Stimulated activated CD8-positive, alpha-beta memory T cell treated with anti-CD3 and anti-CD28 coated beads, Interleukin-7, amount 100 ng/mL, for 24 hours (primary cell): ENCODE measurements around the gene KRT6A.
"Not testable (repeated sequence)": the region's sequence is repeated elsewhere in the genome, so short reads cannot be mapped to it uniquely, and the experiment has no call there.

Experiments used
- DNase-seq: peaks from one replicate; pipeline ENCODE4 v3.0.0-alpha.2; 2020; ENCODE audit warnings: low read depth

The KRT6A gene

GRCh38 chr12:52458861-52459260, 34.2 kb downstream of the KRT6A start:
- no peak for DNase-seq

- no peak for DNase-seq
Observed at GRCh38 chr12:52455821-52456220, 37.2 kb downstream of the KRT6A start.

DNA sequence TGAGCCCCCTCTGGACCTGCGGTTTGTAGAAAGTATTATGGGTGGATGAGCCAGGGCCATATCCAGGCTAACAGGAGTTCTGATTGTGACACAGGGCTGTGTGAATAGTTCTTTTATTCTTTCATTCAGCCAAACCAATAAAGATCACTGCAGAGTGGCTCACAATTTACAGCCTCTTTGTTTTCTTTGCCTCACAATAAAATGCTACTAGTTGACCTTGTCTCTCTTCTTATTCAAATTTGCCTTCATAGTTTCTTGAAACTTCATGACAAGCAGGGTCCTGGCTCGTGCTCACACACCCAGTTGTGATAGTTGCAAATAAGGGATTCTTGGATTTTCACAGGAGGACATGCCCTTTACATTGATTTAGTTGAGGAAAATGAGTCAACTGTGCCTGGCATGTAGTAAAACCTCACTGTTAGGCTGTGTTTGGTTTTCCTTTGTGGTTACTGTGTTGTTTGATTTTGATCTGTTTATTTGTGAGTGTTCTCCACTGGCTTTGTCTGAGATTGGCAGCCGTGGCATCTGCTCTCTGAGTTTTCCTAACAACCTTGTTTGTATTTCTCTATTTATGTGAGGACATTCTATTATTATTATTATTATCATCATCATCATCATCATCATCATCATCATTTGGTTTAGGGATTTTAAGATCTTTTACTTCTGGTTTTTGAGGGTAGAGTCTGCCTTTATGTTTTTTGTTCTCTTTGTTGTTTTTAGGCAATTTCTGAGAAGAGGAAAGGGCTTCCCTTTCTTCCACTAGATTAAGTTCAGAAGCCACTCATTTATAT, 38.5 kb downstream of the KRT6A start:
- no peak for DNase-seq

- no peak for DNase-seq
Observed at GRCh38 chr12:52452101-52452500, 41.0 kb downstream of the KRT6A start, which contains the start of gene KRT6B. Gene KRT6B (minus strand): TSS chr12:52452146. CDS start chr12:52452078, 68 bp downstream.

DNA sequence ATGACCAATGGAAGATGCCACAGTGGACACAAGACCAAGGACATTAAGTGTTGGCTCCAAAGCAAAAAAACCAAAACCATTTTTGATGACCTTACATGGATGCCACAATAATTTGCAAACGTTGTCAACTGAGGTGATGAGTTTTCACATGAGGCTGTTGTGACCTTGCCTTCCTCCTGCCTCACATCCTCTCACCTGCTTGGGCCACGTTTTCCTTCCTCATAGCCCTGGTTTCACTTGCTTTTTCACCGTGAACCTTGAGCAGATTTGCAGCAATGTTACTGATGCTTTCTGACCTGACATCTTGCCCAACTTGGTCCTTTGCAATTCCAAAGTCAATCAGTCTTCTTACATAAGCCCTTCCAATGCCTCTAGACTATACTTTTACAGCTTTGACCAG, 44.8 kb downstream of the KRT6A start:
- DNase-seq, result no peak

DNA sequence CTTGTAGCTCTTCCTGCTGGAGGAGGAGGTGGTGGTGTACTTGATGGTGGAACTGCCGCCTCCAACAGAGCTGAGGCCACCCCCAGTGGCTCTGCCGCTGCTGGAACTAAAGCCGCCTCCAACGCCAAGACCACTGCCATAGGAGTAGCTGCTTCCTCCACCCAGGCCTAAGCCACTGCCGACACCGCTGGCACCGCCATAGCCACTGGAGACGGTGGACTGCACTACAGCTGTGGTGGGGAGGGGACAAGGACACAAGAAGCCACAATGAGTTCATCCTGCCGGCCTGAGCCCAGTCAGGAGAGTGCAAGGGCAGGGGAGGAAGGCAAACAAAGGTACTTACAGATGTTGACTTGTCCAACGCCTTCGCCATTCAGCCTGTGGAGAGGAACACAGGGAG, 45.9 kb downstream of the KRT6A start:
- DNase-seq, result not testable (repeated sequence)

DNA sequence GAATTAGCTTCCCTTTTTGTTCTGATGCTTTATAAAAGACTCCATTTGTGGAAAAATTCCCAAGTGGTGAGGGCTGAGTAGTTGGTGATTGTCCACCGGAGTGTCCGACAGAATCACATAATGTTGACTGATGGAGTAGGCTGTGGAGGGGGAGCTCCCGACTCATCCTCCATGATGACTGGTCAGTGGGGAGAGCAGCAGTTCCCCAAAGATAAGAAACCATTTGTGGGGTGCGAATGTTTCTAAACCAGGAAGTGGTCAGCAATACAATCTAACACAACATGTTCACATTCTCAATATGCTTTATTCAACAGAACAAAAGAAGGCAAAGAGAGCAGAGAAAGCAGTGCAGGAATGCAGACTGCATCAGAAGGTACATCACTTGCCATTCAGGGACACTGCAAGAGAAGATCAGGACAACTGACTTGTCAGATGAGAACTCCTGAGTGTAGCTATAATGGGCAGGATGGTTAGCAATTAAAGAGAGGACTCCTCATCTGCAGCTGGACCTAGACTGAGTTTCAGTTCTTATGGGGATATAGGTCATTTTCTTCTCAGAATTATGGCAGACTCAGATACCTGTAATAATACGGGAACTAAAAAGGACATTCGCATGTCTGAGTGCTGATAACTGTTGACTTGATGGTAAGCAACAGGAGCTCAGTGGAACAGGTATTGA, 46.6 kb downstream of the KRT6A start:
- DNase-seq, result no peak

- DNase-seq, result no peak
Observed at GRCh38 chr12:52445876-52446275, 47.2 kb downstream of the KRT6A start.

- no peak for DNase-seq
Observed at GRCh38 chr12:52444647-52445595, 48.1 kb downstream of the KRT6A start.

DNA sequence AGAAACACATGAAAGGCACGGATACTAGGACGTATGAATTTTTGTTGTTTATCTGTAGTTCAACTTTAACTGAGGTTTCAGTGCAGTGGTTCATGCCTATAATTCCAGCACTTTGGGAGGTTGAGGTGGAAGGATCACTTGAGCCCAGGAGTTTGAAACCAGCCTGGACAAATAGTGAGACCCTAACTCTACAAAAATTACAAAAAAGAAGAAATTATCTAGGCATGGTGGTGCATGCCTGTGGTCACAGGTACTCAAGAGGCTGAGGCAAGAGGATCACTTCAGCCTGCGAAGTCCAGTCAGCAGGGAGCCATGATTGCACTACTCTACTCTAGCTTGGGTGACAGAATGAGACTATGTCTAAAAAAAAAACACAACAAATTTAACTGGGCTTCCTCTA, 49.1 kb downstream of the KRT6A start:
- no peak for DNase-seq

- DNase-seq, result no peak
Observed at GRCh38 chr12:52442600-52443061, 50.4 kb downstream of the KRT6A start.

DNA sequence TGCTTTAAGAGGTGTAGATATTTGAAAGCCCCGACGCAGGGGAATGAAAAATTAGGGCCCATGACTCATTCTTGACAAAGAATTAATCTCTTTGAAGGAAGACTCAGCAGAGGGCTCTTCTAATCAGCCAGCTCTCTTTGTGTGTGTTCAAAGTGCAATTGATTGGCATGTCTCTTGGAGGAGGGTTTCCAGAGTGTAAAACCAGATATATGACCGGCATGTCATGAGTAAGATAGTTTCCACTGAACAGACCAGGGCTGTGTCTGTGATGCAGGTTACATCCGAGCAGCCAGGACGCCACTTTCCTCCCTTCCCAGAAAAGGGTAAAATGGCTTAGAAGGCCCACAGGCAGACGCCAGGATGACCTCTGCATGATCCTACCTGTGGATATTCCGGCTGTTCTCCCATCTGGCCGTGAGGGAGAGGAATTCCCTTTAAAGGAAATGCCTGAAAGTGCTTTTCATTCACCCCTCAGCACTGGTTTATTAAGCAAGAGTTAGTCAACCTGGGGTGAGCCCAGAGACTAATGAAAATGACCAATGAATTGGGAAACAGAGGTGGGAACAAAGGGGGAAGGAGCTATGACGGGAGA, 51.6 kb downstream of the KRT6A start:
- no peak for DNase-seq

DNA sequence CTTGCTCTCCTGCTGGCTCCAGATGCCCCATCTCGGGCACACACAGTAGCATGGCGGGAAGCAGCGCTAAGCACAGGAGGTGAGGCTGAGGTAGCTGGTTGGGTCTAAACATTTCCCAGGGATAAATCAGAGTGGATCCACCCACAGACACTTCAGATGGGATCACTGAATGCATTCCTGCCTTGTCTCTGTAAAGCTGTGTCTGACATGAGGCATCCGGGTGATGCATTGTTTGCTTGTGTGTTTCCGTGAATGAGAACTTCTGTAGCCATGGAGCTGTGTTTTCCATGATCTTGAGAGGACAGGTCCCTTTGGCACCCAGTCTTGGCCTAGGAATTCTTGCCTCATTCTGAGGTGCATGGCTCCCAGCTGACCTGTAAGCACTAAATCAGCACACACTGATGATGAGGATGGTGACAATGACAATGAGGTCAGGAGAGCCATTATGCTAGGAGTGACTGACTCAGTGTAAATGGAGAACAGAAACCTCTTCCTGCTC, 52.2 kb downstream of the KRT6A start:
- DNase-seq, result no peak

DNA sequence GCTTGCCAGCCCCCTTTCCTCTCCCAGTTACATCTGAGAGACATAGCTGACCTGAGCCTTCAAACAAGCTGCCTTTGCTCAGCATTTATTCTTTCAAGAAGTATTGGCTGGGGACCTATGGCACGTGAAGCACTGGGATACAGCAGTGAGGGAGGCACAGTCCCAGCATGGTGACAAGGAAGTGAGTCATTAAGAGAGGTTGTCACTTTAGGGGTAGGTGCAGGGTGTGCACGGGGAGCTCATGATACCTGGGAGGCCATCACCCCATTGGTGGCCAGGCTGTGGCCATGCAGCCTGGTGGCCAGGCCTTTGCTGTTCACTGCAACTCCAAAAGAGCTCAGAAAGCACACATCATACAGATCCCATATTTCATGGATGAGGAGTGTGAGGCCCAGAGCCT, 53.2 kb downstream of the KRT6A start:
- DNase-seq, result no peak

- DNase-seq, result no peak
Observed at GRCh38 chr12:52439420-52439819, 53.6 kb downstream of the KRT6A start.

DNA sequence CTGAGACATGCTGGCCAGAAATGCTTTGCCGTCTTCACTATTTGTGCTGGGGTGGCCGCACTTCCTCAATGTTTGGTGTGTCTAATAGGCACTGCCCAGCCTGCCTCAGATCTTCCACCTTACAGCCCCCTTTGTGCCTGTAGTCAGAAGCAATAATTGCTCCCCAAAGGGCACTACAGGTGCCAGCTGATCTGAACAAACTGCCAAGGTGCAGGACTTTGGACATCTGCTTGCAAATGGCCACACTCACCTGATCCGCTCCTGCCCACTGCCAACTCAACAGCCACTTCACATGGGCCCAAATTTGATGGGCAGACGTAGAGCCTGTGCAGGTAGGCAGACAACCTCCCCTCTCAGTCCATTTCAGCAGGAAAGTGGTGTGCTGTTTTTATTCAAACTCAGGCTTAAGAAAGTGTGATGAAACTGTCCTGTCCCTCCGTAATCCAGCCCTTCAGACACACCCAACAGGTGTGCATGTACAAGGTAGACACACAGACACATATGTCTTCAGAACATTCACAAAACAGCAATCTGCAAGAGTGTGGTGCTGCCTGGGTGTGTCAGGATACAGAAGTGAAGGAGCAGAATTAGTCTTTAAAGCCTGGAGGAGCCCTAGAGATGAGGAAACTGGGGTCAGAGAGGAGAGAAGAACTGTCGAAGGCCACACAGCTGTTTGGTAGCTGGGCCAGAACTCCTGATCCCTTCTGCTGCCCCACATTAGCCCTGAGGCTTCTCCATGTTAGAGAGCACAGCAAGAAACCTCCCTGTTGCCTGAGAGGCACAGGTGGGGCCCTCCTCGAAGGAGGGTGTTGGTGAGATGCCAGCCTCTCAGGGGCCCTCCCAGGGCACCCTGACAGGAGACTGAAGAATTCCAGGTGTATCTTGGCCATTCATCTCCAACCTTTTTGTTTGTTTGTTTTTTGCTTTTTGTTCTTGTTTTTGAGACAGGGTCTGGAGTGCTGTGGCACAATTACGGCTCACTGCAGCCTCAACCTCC, 54.5 kb downstream of the KRT6A start:
- DNase-seq, result no peak

DNA sequence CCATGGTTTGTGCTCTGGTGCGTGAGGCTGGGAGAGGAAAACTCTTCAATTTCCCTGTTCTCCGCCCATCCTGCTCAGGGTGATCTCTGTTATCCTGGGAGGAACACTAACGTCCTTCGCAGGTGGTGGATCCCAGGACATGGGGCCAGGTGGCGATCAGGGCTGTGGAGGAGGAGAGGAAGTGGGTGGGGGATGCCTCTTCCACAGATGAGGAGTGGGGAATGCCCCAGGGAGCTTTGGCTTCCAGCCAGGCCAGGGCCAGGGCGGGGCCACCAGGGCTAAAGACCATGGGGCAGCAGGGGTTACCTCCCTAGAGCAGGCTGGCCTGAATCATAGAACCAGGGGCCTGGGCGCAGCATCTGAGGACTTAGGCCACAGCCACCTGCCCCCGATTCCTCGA, 55.5 kb downstream of the KRT6A start:
- DNase-seq, result no peak
